ENCODE data around the gene PSORS1C2. TPM values are rescaled to one million over a fixed set of nuclear protein-coding genes. Genes with fewer than 3 reads are reported as not detected.

The PSORS1C2 gene
- total and polyA plus RNA-seq, 4 donors: not detected

DNA sequence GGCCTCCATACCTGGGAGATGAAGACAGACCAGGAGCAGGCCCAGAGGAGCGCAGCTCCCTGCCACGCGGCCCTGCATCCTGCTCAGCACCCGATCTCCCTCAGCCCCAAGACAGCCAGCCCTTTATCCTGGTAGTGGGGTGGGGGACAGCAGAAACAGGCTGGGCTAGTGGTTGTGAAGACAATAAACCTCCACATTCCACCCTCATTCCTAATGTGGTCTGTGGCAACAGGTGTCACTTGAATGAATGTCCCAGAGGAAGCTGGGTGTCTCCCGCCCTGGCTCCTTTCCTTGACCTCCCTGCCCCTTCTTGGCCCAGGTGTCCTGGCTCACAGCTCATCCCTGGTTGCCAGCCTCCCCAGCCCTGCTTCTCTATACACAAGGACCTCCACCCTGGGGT lies 26.4 kb downstream of the PSORS1C2 start, which contains the start of gene C6orf15:
Gene C6orf15, minus strand, starts transcription at position 98 of the 400 bp plus-strand sequence. Its CDS starts 20 bp downstream, at position 78.
- DNase-seq (ENCODE audit: low spot score): no peak
- H3K36me3 ChIP-seq (ENCODE audit: control insufficient read depth in 4 of 4, insufficient read depth in 3 of 4, low read depth in 1 of 4, low read length in 3 of 4): no peaks in the 10 kb centered on the region

DNA sequence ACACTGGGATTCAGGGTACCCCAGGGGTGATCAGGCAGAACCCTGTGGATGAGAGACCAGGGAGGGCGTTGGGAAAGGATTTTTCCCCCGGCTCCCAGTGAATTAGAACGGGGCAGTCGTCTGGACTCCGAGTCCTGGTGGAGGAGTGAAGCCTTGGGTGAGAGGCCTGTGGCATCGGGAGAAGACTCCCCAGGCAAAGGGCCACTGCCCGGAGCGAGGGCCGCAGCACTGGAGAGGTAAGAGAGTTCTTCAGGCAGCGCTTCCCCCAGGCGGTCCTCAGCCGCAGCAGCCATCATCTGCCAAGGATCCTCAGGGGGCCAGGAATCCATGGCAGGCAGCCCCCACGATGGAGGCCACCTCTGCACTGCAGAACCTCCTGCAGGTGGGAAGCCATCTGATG lies 27.2 kb downstream of the PSORS1C2 start:
- Histone ChIP-seq H3K36me3 (ENCODE audit: control insufficient read depth in 4 of 4, insufficient read depth in 3 of 4, low read depth in 1 of 4, low read length in 3 of 4) (no peaks in the 10 kb centered on the region), H3K9ac (ENCODE audit: low read depth in 1 of 2, low read length in 2 of 2) (no peak overlapping the region), H3K27me3 (ENCODE audit: control insufficient read depth in 4 of 4, insufficient read depth in 4 of 4, low read length in 3 of 4) (peaks cover 0 to 2% (median 0%) of the 10 kb centered on the region in 4 donors), H3K4me3 (ENCODE audit: low read depth in 1 of 3, low read length in 3 of 3) (no peak overlapping the region), H3K4me1 (ENCODE audit: control insufficient read depth in 4 of 4, insufficient read depth in 4 of 4, low read length in 3 of 4) (no peaks in the 10 kb centered on the region), H3K9me3 (ENCODE audit: control insufficient read depth in 4 of 4, low read length in 3 of 4) (no peaks in the 10 kb centered on the region), H3K27ac (ENCODE audit: low read depth in 1 of 2, low read length in 2 of 2) (no peak overlapping the region)
- WGBS: 87% methylated on average over 13 of the region's 13 CpGs
- no peak for DNase-seq (ENCODE audit: low spot score)
- TF ChIP-seq, protein P1, sequence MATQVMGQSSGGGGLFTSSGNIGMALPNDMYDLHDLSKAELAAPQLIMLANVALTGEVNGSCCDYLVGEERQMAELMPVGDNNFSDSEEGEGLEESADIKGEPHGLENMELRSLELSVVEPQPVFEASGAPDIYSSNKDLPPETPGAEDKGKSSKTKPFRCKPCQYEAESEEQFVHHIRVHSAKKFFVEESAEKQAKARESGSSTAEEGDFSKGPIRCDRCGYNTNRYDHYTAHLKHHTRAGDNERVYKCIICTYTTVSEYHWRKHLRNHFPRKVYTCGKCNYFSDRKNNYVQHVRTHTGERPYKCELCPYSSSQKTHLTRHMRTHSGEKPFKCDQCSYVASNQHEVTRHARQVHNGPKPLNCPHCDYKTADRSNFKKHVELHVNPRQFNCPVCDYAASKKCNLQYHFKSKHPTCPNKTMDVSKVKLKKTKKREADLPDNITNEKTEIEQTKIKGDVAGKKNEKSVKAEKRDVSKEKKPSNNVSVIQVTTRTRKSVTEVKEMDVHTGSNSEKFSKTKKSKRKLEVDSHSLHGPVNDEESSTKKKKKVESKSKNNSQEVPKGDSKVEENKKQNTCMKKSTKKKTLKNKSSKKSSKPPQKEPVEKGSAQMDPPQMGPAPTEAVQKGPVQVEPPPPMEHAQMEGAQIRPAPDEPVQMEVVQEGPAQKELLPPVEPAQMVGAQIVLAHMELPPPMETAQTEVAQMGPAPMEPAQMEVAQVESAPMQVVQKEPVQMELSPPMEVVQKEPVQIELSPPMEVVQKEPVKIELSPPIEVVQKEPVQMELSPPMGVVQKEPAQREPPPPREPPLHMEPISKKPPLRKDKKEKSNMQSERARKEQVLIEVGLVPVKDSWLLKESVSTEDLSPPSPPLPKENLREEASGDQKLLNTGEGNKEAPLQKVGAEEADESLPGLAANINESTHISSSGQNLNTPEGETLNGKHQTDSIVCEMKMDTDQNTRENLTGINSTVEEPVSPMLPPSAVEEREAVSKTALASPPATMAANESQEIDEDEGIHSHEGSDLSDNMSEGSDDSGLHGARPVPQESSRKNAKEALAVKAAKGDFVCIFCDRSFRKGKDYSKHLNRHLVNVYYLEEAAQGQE (IDR thresholded peaks at IDR 0.05): no peak
- TF ChIP-seq, protein P2, sequence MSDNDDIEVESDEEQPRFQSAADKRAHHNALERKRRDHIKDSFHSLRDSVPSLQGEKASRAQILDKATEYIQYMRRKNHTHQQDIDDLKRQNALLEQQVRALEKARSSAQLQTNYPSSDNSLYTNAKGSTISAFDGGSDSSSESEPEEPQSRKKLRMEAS (IDR thresholded peaks at IDR 0.05): no peak
- TF ChIP-seq YY1 (IDR thresholded peaks at IDR 0.05) (no peak), RAD21 (IDR thresholded peaks at IDR 0.05) (no peak), SP1 (IDR thresholded peaks at IDR 0.05) (no peak), GABPA (IDR thresholded peaks at IDR 0.05 in 1 of 2, conservative IDR thresholded peaks at IDR 0.05 in 1 of 2) (no peak), HNF4G (IDR thresholded peaks at IDR 0.05) (no peak)
- TF ChIP-seq, protein P3, sequence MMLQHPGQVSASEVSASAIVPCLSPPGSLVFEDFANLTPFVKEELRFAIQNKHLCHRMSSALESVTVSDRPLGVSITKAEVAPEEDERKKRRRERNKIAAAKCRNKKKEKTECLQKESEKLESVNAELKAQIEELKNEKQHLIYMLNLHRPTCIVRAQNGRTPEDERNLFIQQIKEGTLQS (IDR thresholded peaks at IDR 0.05): no peak

More for the DNA sequence above, 26.4 kb downstream of the PSORS1C2 start, which contains the start of gene C6orf15:
- no peak within 1 kb of the TSS for H3K27ac ChIP-seq (ENCODE audit: low read depth in 1 of 2, low read length in 2 of 2)
- 89% methylated on average over 5 of the region's 5 CpGs for WGBS
- H3K4me3 ChIP-seq (ENCODE audit: low read depth in 1 of 3, low read length in 3 of 3): no peak within 1 kb of the TSS
- no peak within 1 kb of the TSS for H3K9ac ChIP-seq (ENCODE audit: low read depth in 1 of 2, low read length in 2 of 2)
- TF ChIP-seq, protein P4, sequence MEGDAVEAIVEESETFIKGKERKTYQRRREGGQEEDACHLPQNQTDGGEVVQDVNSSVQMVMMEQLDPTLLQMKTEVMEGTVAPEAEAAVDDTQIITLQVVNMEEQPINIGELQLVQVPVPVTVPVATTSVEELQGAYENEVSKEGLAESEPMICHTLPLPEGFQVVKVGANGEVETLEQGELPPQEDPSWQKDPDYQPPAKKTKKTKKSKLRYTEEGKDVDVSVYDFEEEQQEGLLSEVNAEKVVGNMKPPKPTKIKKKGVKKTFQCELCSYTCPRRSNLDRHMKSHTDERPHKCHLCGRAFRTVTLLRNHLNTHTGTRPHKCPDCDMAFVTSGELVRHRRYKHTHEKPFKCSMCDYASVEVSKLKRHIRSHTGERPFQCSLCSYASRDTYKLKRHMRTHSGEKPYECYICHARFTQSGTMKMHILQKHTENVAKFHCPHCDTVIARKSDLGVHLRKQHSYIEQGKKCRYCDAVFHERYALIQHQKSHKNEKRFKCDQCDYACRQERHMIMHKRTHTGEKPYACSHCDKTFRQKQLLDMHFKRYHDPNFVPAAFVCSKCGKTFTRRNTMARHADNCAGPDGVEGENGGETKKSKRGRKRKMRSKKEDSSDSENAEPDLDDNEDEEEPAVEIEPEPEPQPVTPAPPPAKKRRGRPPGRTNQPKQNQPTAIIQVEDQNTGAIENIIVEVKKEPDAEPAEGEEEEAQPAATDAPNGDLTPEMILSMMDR (IDR thresholded peaks at IDR 0.05; ENCODE audit: low read depth, low read length, missing input control): no peak
- TF ChIP-seq SP1 (IDR thresholded peaks at IDR 0.05): no peak
- TF ChIP-seq FOXA1 (IDR thresholded peaks at IDR 0.05): no peak
- no peak for TF ChIP-seq NR2F2 (IDR thresholded peaks at IDR 0.05)
- TF ChIP-seq GABPA (IDR thresholded peaks at IDR 0.05 in 1 of 2, conservative IDR thresholded peaks at IDR 0.05 in 1 of 2): no peak
- TF ChIP-seq EGR1 (IDR thresholded peaks at IDR 0.05; ENCODE audit: low read depth in 2 of 2): no peak
- TF ChIP-seq RXRA (IDR thresholded peaks at IDR 0.05): no peak
- TF ChIP-seq FOXA2 (IDR thresholded peaks at IDR 0.05): no peak
- TF ChIP-seq, protein P5, sequence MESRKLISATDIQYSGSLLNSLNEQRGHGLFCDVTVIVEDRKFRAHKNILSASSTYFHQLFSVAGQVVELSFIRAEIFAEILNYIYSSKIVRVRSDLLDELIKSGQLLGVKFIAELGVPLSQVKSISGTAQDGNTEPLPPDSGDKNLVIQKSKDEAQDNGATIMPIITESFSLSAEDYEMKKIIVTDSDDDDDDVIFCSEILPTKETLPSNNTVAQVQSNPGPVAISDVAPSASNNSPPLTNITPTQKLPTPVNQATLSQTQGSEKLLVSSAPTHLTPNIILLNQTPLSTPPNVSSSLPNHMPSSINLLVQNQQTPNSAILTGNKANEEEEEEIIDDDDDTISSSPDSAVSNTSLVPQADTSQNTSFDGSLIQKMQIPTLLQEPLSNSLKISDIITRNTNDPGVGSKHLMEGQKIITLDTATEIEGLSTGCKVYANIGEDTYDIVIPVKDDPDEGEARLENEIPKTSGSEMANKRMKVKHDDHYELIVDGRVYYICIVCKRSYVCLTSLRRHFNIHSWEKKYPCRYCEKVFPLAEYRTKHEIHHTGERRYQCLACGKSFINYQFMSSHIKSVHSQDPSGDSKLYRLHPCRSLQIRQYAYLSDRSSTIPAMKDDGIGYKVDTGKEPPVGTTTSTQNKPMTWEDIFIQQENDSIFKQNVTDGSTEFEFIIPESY (IDR thresholded peaks at IDR 0.05): no peak
- TF ChIP-seq, protein P1 (IDR thresholded peaks at IDR 0.05): no peak
- no peak for TF ChIP-seq HNF4A (conservative IDR thresholded peaks at IDR 0.05)
- TF ChIP-seq, protein P3 (IDR thresholded peaks at IDR 0.05): no peak
- TF ChIP-seq YY1 (IDR thresholded peaks at IDR 0.05): no peak
- TF ChIP-seq RAD21 (IDR thresholded peaks at IDR 0.05): no peak
- TF ChIP-seq, protein P2 (IDR thresholded peaks at IDR 0.05): no peak
- no peaks in the 10 kb centered on the region for H3K4me1 ChIP-seq (ENCODE audit: control insufficient read depth in 4 of 4, insufficient read depth in 4 of 4, low read length in 3 of 4)
- H3K27me3 ChIP-seq (ENCODE audit: control insufficient read depth in 4 of 4, insufficient read depth in 4 of 4, low read length in 3 of 4): peaks cover 0 to 2% (median 0%) of the 10 kb centered on the region in 4 donors
- no peaks in the 10 kb centered on the region for H3K9me3 ChIP-seq (ENCODE audit: control insufficient read depth in 4 of 4, low read length in 3 of 4)

All from liver (tissue), 9 donors.